Neural progenitor cell (in vitro differentiated cells): Measurements from ENCODE around the gene NOTUM. TPM values are rescaled to one million over a fixed set of nuclear protein-coding genes. Genes with fewer than 3 reads are reported as not detected.

Experiments used
- DNase-seq: peaks from one replicate; pipeline ENCODE4 v3.0.0-alpha.2; 2016; ENCODE audit warnings: low spot score
- H2AFZ ChIP-seq: fragments of 200-600 bp; sonication (generic); replicated peaks from 2 replicates; pipeline ENCODE4 v1.6.1; 2016; ENCODE audit warnings: antibody characterized with exemption
- H3F3A ChIP-seq: fragments of 200-600 bp; sonication (generic); 2 replicates; pipeline ENCODE4 v1.6.1; 2016; ENCODE audit warnings: antibody characterized with exemption, low read depth
- H3K27ac ChIP-seq: fragments of 200-600 bp; sonication (generic); 2 replicates; pipeline ENCODE4 v1.5.1; 2016; ENCODE audit warnings: mild to moderate bottlenecking
- H3K27me3 ChIP-seq: fragments of 200-600 bp; sonication (generic); 2 replicates; pipeline ENCODE4 v1.6.1; 2016; ENCODE audit warnings: mild to moderate bottlenecking, moderate library complexity
- H3K36me3 ChIP-seq: fragments of 200-600 bp; sonication (generic); 2 replicates; pipeline ENCODE4 v1.5.1; 2016
- H3K4me1 ChIP-seq: fragments of 200-600 bp; sonication (generic); 2 replicates; pipeline ENCODE4 v1.6.1; 2016; ENCODE audit warnings: mixed run types
- H3K4me2 ChIP-seq: fragments of 200-600 bp; sonication (generic); 2 replicates; pipeline ENCODE4 v1.6.1; 2016
- H3K4me3 ChIP-seq: fragments of 200-600 bp; sonication (generic); 2 replicates; pipeline ENCODE4 v1.5.1; 2016
- H3K79me2 ChIP-seq: fragments of 200-600 bp; sonication (generic); 2 replicates; pipeline ENCODE4 v1.6.1; 2016; ENCODE audit warnings: low read depth
- H3K9ac ChIP-seq: fragments of 200-600 bp; sonication (generic); 2 replicates; pipeline ENCODE4 v1.6.1; 2016
- H3K9me3 ChIP-seq: fragments of 200-600 bp; sonication (generic); 2 replicates; pipeline ENCODE4 v1.5.1; 2016; ENCODE audit warnings: low read depth
- H4K20me1 ChIP-seq: fragments of 200-600 bp; sonication (generic); 2 replicates; pipeline ENCODE4 v1.6.1; 2016; ENCODE audit warnings: low read depth
- H3K27ac Mint-ChIP-seq: 3 replicates; pipeline ENCODE4 v1.8.0; 2021; ENCODE audit warnings: mixed read lengths
- H3K27me3 Mint-ChIP-seq: 2 replicates; pipeline ENCODE4 v1.8.0; 2022; ENCODE audit warnings: low read depth, mild to moderate bottlenecking, inconsistent platforms, moderate library complexity, mixed read lengths; ENCODE audit not compliant: insufficient read depth
- H3K36me3 Mint-ChIP-seq: 3 replicates; pipeline ENCODE4 v1.8.0; 2021; ENCODE audit warnings: mixed read lengths
- H3K4me1 Mint-ChIP-seq: 3 replicates; pipeline ENCODE4 v1.8.0; 2021; ENCODE audit warnings: mixed read lengths
- H3K4me3 Mint-ChIP-seq: 3 replicates; pipeline ENCODE4 v1.8.0; 2021; ENCODE audit warnings: mild to moderate bottlenecking, moderate library complexity, mixed read lengths
- H3K9me3 Mint-ChIP-seq: 3 replicates; pipeline ENCODE4 v1.8.0; 2020; ENCODE audit warnings: mixed read lengths
- EZH2 ChIP-seq: fragments of 200-600 bp; sonication (generic); IDR thresholded peaks from 2 replicates; pipeline ENCODE4 v1.6.1; 2017; ENCODE audit warnings: antibody characterized with exemption, mild to moderate bottlenecking, moderate library complexity
- EZH2phosphoT487 ChIP-seq: fragments of 200-600 bp; sonication (generic); IDR thresholded peaks from 2 replicates; pipeline ENCODE4 v1.6.1; 2017; ENCODE audit warnings: antibody characterized with exemption
- total RNA-seq: library from RNA; depleted of rRNA; stranded (reverse); fragments of >200 nt; gene quantifications from 2 replicates; pipeline ENCODE4 v1.2.3, GENCODE V29; 2015; ENCODE audit warnings: low replicate concordance
- TF ChIP-seq, protein P1 (sequence below): fragments of 200-600 bp; sonication (generic); IDR thresholded peaks from 2 replicates; pipeline ENCODE4 v1.5.1; 2017; ENCODE audit warnings: antibody characterized with exemption, mild to moderate bottlenecking

Gene NOTUM
- total RNA-seq, 1 donor from 2014 or later = not detected

DNA sequence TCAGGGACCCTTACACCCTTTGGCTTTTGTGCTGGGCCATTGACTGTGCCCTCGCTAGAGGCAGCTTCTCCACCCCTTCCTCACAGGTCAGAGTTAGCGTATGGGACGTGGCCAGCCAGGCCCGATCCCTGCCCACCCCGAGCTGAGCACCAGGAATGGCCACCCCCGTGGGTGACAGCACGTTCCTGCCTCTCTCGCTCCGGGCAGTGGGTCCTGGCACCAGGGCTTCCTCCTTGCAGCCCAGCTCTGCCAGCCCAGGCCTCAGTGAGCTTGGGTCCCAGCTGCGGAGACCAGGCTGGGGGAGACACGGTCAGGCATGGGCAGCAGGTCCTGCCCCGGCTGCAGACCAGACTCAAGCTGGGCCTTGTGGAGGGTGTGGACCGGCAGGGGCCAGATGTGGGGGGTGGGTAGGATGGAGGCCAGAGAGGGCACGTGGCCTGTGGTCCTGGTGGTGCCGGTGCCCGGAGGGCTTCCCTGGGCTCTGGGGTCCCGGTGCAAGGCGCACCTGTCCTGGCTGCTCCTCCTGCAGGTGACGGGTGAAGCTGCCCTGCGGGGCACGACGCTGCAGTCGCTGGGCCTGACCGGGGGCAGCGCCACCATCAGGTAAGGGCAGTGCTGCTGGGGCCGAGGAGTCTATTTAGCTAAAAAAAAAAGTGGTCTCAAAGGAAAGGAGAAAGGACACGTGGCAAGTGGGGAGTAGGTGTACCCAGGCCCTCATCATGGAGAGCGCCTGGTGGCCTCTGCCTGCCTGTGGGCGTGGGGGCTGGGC, 34.7 kb upstream of the NOTUM start:
- no peaks in the 10 kb centered on the region for H3K27me3 ChIP-seq
- no peak overlapping the region for H3K27ac ChIP-seq
- no peak overlapping the region for H3K4me2 ChIP-seq
- TF ChIP-seq EZH2 = no peak
- no peak for TF ChIP-seq EZH2phosphoT487
- TF ChIP-seq, protein P1, sequence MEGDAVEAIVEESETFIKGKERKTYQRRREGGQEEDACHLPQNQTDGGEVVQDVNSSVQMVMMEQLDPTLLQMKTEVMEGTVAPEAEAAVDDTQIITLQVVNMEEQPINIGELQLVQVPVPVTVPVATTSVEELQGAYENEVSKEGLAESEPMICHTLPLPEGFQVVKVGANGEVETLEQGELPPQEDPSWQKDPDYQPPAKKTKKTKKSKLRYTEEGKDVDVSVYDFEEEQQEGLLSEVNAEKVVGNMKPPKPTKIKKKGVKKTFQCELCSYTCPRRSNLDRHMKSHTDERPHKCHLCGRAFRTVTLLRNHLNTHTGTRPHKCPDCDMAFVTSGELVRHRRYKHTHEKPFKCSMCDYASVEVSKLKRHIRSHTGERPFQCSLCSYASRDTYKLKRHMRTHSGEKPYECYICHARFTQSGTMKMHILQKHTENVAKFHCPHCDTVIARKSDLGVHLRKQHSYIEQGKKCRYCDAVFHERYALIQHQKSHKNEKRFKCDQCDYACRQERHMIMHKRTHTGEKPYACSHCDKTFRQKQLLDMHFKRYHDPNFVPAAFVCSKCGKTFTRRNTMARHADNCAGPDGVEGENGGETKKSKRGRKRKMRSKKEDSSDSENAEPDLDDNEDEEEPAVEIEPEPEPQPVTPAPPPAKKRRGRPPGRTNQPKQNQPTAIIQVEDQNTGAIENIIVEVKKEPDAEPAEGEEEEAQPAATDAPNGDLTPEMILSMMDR = no peak
- Mint-ChIP-seq H3K27me3 (peaks cover 3% of the 10 kb centered on the region), H3K36me3 (peaks cover 2% of the 10 kb centered on the region), H3K9me3 (no peaks in the 10 kb centered on the region), H3K27ac (peak overlapping the region; percentile 76), H3K4me3 (no peak overlapping the region), H3K4me1 (peaks cover 45% of the 10 kb centered on the region)
- no peaks in the 10 kb centered on the region for H3K36me3 ChIP-seq
- peaks cover 4% of the 10 kb centered on the region for H3K79me2 ChIP-seq
- H3K9ac ChIP-seq = no peak overlapping the region
- peaks cover 31% of the 10 kb centered on the region for H3F3A ChIP-seq
- no peaks in the 10 kb centered on the region for H3K9me3 ChIP-seq
- no peak overlapping the region for H3K4me3 ChIP-seq
- H2AFZ ChIP-seq = no peak overlapping the region
- DNase-seq = no peak
- H4K20me1 ChIP-seq = no peaks in the 10 kb centered on the region
- H3K4me1 ChIP-seq = peaks cover 36% of the 10 kb centered on the region

DNA sequence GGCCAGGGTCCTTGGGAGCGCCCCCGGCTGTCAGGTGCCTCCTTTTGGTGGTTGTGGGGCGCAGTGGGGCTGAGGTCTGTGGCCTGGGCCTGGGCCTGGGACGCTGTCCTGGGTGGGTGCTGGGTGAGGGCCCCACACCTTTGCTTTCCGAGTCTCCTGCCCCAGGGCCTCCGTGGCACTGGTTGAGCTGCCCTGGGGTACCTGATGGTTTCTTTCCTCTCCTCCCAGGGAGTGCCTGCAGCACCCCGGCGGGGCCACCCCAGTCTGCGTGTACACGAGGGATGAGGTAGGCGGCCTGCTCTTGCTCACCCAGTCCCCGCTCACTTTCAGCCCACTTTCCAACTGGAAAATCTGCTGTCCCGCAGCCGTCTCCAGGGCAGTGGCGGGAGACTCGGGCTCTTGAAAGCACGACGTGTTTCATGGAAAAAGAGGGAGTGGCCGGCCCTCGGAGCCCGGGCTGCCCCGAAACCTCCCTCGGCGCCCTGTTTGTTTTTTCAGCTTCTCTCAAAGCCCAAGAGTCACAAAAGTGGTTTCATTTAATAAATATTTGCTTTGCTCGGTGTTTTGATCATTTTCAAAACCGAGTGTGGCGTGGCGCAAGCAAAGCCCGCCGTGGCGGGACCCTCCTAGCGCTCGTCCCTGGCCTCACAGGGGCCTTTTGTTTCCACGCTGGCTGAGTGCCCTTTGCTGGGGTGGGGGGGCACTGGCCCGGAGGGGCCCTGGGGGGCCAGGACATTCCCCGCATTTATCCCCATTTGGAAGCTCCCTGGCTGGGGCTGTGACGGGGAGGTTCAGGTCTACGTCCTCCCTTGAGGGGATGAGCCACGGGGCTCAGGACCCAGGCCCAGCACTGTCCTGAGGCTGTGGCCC, 33.8 kb upstream of the NOTUM start:
- H3K36me3 ChIP-seq = no peaks in the 10 kb centered on the region

DNA sequence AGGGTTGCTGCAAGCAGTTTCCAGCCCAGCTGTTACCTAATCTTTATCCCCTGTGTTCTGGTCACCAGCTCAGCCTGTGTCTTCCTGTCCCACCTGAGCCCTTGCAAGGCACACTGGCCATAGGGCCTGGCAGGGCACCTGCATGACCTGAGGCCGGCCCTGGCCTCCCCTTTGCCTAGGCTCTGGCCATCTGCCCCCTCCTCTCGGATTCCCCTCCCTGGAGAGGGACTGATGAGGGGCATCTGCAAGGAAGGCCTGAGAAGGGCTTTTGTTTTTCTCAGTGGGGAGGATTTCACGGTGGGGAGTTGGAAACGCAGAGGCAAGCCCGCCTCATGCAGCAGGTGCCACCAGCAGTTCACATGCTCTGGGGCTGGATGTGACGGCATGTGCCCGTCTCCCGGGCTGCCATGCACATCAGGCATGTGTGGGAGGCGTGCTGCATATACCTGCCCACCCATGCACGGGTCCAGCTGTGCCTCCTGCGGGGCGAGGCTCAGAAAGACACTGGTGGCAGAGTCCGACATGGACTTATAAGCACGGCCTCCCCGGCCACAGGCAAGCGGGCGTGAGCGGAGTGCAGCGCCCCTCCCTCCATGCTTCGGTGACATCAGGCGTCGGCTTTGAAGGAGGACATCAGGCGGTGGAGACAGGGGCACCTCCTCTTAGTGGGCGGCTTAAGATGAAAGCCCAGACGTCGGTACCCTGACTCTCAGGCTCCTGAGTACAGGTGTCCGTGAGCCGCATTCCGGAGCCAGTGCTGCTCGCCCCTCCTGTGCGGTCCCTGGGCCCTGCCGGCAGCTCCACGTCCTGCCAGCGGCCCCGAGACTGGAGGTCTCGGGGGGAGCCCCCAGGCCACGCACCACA, 33.0 kb upstream of the NOTUM start:
- DNase-seq = peak; percentile 47
- Mint-ChIP-seq H3K9me3 (peaks cover 2% of the 10 kb centered on the region), H3K4me1 (peaks cover 45% of the 10 kb centered on the region), H3K4me3 (peak overlapping the region; percentile 58), H3K27me3 (peaks cover 5% of the 10 kb centered on the region), H3K27ac (peak overlapping the region; percentile 79), H3K36me3 (peaks cover 8% of the 10 kb centered on the region)
- no peaks in the 10 kb centered on the region for H3K9me3 ChIP-seq
- H3K27ac ChIP-seq = peak overlapping the region; percentile 63
- no peaks in the 10 kb centered on the region for H3K36me3 ChIP-seq
- H3K4me1 ChIP-seq = peaks cover 36% of the 10 kb centered on the region
- no peak overlapping the region for H3K9ac ChIP-seq
- H3F3A ChIP-seq = peaks cover 31% of the 10 kb centered on the region
- H3K4me2 ChIP-seq = peak overlapping the region; percentile 35
- no peak overlapping the region for H3K4me3 ChIP-seq
- H4K20me1 ChIP-seq = no peaks in the 10 kb centered on the region
- TF ChIP-seq EZH2phosphoT487 (no peak), EZH2 (no peak)
- TF ChIP-seq, protein P1 = no peak
- no peak overlapping the region for H2AFZ ChIP-seq
- H3K79me2 ChIP-seq = peaks cover 4% of the 10 kb centered on the region
- H3K27me3 ChIP-seq = no peaks in the 10 kb centered on the region

More for the DNA sequence above, 33.8 kb upstream of the NOTUM start:
- H3F3A ChIP-seq = peaks cover 31% of the 10 kb centered on the region
- no peak for DNase-seq
- Mint-ChIP-seq H3K4me1 (peaks cover 45% of the 10 kb centered on the region), H3K9me3 (peaks cover 2% of the 10 kb centered on the region), H3K36me3 (peaks cover 5% of the 10 kb centered on the region), H3K27me3 (peaks cover 3% of the 10 kb centered on the region), H3K4me3 (peak overlapping the region; percentile 41), H3K27ac (no peak overlapping the region)
- H3K79me2 ChIP-seq = peaks cover 4% of the 10 kb centered on the region
- H3K27me3 ChIP-seq = no peaks in the 10 kb centered on the region
- H3K4me1 ChIP-seq = peaks cover 36% of the 10 kb centered on the region
- no peak overlapping the region for H3K9ac ChIP-seq
- H4K20me1 ChIP-seq = no peaks in the 10 kb centered on the region
- H3K9me3 ChIP-seq = no peaks in the 10 kb centered on the region
- no peak overlapping the region for H2AFZ ChIP-seq
- no peak overlapping the region for H3K4me2 ChIP-seq
- H3K27ac ChIP-seq = peak overlapping the region; percentile 63
- TF ChIP-seq EZH2phosphoT487 = no peak
- TF ChIP-seq, protein P1 = no peak
- no peak for TF ChIP-seq EZH2
- no peak overlapping the region for H3K4me3 ChIP-seq
